Epithelial cell of proximal tubule (primary cell): Measurements from ENCODE around the gene RAG1. TPM values are rescaled to one million over a fixed set of nuclear protein-coding genes. Genes with fewer than 3 reads are reported as not detected.

Source experiments
- DNase-seq: peaks from one replicate; pipeline ENCODE4 v3.0.0-alpha.2; 2011; ENCODE audit warnings: low read depth
- H3K4me3 ChIP-seq: 2 replicates; pipeline ENCODE4 v1.5.1; 2011; ENCODE audit warnings: low read depth, mild to moderate bottlenecking, low read length
- CTCF ChIP-seq: conservative IDR thresholded peaks from 2 replicates; pipeline ENCODE4 v1.5.1; 2012; ENCODE audit warnings: low read depth, mild to moderate bottlenecking, low read length
- total RNA-seq: library from RNA; depleted of rRNA; stranded (reverse); fragments of >200 nt; gene quantifications from 2 replicates; pipeline ENCODE4 v1.2.3, GENCODE V29; 2015

RAG1 gene
- total RNA-seq, 1 donor from 2014 or later = 2.0 TPM

GRCh38 chr11:36601155-36601554 is 33.3 kb downstream of the RAG1 start:
- DNase-seq = no peak
- TF ChIP-seq CTCF = no peak
- no peak overlapping the region for H3K4me3 ChIP-seq

GRCh38 chr11:36602135-36602534 is 34.3 kb downstream of the RAG1 start:
- no peak overlapping the region for H3K4me3 ChIP-seq
- TF ChIP-seq CTCF = no peak

GRCh38 chr11:36605221-36606216 is 37.7 kb downstream of the RAG1 start:
- H3K4me3 ChIP-seq = no peak overlapping the region
- TF ChIP-seq CTCF = no peak
- no peak for DNase-seq

More at GRCh38 chr11:36602135-36602534, 34.3 kb downstream of the RAG1 start:
- no peak for DNase-seq

- H3K4me3 ChIP-seq = no peak overlapping the region
- no peak for TF ChIP-seq CTCF
- DNase-seq = no peak
These were observed 40.8 kb downstream of the RAG1 start for GRCh38 chr11:36608491-36609199.

- DNase-seq = no peak
- TF ChIP-seq CTCF = no peak
- no peak overlapping the region for H3K4me3 ChIP-seq
These were observed 41.6 kb downstream of the RAG1 start for GRCh38 chr11:36609383-36609782.

GRCh38 chr11:36615826-36616225 is 48.0 kb downstream of the RAG1 start:
- no peak for TF ChIP-seq CTCF
- DNase-seq = no peak
- no peak overlapping the region for H3K4me3 ChIP-seq
